Omental fat pad (tissue), 4 donors: ENCODE data around the gene UPB1. TPM values are rescaled to one million over a fixed set of nuclear protein-coding genes. Genes with fewer than 3 reads are reported as not detected.

Experiments used
- ATAC-seq: fragments of 150-250 bp; one replicate; pipeline ENCODE4 v1.9.1; 2016; ENCODE audit warnings: mild to moderate bottlenecking, moderate library complexity; ENCODE audit not compliant: low FRiP score
- DNase-seq: peaks from one replicate; pipeline ENCODE4 v3.0.0-alpha.2; 2019; ENCODE audit warnings: low spot score
- total RNA-seq, 4 donors: library from RNA; depleted of rRNA; stranded (reverse); fragments of >200 nt; gene quantifications; one replicate each; pipeline ENCODE4 v1.1.0, GENCODE V29; 2016
- TF ChIP-seq, protein P1 (sequence below), 3 donors: fragments of 450-650 bp; IDR thresholded peaks; one replicate each; pipeline ENCODE4 v1.5.1; 2016 to 2017; ENCODE audit warnings: antibody characterized with exemption in 3 of 3, mild to moderate bottlenecking in 3 of 3, moderate library complexity in 2 of 3

Gene UPB1
- total RNA-seq, 4 donors from 2014 or later: 0.13 to 1.9 TPM; not detected in 2

DNA sequence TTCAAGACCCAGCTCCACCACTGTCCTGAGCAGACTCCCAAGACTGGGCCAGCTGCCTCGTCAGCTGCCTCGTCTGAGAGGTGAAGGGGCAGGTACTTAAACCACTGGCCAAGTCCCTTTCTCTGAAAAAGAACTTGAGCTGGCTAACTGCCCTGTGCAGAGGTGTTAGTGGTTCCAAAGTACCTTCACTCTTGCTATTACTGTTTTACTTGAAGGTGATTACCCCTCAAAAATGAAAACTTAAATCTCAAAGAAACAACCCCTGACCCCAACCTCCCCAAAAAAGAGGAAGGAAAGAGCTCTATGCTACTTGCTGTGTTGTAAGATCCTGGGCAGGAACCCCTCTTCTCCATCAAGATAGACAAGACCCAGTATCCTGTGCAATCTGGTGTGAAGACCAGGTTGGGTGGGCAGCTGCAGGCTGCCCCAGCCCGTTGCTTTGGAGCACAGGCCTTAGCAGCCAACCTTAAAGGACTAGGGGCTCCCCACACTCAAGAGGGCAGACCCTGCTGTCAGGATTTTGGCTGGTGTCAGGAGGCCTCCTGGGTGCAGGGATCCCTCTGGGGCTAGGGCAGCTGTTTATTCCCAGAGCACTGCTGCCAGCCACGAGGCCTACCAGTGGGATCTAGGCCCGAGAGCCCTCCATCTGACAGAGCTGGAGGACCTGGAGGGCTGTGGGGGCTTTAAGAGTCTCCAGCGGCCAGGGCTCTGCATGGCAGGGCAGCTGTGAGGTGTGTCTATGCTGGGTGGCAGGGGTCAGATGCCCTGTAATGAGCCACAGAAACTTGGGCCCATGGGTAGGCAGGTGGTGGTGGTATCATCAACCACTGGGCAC, 46.8 kb downstream of the UPB1 start:
- ATAC-seq (no peak), DNase-seq (no peak)
- TF ChIP-seq, protein P1, sequence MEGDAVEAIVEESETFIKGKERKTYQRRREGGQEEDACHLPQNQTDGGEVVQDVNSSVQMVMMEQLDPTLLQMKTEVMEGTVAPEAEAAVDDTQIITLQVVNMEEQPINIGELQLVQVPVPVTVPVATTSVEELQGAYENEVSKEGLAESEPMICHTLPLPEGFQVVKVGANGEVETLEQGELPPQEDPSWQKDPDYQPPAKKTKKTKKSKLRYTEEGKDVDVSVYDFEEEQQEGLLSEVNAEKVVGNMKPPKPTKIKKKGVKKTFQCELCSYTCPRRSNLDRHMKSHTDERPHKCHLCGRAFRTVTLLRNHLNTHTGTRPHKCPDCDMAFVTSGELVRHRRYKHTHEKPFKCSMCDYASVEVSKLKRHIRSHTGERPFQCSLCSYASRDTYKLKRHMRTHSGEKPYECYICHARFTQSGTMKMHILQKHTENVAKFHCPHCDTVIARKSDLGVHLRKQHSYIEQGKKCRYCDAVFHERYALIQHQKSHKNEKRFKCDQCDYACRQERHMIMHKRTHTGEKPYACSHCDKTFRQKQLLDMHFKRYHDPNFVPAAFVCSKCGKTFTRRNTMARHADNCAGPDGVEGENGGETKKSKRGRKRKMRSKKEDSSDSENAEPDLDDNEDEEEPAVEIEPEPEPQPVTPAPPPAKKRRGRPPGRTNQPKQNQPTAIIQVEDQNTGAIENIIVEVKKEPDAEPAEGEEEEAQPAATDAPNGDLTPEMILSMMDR (IDR thresholded peaks at IDR 0.05): no peak

DNA sequence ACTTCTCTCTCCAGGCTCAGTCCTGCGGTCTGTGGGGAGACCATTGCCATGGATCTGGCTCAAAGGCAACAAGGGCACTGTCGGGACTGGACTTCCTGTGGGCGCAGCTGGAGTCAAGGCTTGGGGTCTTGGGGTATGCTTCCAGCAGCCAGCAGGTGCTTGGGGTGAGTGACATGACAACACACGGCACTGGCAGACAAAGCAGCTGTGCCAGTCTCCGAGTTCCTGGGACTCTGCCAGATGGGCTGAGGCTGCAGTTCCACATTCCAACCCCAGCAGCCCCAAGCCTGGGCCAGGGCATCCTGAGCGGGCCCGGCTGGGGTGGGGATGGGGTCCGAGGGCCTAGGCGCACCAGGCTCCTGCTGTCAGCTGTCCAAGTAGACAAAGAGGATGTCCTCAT, 47.5 kb downstream of the UPB1 start:
- no peak for ATAC-seq
- DNase-seq: no peak
- TF ChIP-seq, protein P1 (IDR thresholded peaks at IDR 0.05): no peak

DNA sequence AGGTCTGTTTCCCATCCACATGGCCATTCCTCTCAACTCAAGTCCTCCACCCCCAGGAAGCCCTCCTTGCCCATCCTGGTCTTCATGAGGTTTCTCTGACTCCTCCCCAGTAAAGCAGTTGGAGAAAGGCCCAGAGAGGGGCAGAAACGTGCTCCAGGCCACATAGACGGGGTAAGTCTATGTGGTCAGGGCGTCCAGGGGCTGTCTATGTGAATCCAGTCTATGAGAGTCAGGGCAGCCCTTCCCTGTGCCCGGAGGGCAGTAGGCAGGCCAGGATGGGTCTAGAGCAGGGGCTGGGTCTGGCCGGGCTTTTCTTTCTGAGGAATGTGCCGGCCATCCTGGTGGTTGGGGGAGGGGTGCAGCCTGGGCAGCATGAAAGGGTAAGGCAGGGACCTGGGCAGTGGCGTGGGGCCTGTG, 48.1 kb downstream of the UPB1 start:
- TF ChIP-seq, protein P1 (IDR thresholded peaks at IDR 0.05): no peak
- DNase-seq (no peak), ATAC-seq (no peak)

DNA sequence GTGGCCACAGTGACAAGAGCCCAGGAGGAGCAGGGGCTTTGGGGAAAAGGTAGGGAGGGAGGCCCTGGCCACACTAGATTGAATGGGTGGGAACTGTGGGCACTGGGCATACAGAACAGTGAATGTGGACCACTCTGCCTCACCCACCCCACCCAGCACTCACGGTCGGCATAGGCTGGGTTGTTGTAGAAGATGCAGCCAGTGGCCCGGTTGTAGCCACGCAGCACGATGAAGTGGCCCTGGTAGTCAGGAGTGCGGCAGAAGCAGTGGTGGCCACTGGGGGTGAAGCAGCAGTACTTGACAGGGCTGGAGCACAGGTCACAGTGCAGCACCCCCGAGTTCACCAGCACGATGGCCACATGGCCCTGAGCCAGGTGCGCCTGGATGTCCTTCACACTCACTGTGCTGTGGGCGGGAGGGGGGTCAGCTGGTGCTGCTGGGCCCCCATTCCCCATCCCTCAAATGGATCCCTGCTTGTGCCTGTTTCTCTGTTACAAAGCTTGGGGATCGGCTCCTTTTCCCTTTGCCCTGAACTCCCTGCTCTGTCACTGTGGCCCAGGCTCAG, 48.6 kb downstream of the UPB1 start:
- ATAC-seq (no peak), DNase-seq (no peak)
- TF ChIP-seq, protein P1 (IDR thresholded peaks at IDR 0.05): no peak

DNA sequence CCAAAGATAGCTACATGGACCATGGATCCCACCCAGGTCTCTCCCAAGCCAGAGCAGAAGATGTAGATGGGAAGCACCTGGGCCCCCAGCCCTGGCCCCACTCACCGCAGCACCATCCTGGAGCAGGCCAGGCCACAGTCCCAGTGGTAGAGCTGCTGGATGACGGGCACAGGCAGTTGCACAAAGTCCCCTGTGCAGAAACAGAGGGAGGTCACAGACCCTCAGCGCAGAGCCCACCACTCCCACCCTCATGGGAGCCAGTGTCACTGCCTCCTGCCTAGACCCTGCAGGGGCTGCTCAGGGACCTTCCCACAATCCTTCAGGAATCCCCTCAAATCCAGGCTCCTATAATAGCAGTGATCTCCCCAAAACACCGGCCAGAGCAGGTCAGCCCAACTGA, 53.7 kb downstream of the UPB1 start:
- TF ChIP-seq, protein P1 (IDR thresholded peaks at IDR 0.05): no peak
- ATAC-seq (no peak), DNase-seq (no peak)

DNA sequence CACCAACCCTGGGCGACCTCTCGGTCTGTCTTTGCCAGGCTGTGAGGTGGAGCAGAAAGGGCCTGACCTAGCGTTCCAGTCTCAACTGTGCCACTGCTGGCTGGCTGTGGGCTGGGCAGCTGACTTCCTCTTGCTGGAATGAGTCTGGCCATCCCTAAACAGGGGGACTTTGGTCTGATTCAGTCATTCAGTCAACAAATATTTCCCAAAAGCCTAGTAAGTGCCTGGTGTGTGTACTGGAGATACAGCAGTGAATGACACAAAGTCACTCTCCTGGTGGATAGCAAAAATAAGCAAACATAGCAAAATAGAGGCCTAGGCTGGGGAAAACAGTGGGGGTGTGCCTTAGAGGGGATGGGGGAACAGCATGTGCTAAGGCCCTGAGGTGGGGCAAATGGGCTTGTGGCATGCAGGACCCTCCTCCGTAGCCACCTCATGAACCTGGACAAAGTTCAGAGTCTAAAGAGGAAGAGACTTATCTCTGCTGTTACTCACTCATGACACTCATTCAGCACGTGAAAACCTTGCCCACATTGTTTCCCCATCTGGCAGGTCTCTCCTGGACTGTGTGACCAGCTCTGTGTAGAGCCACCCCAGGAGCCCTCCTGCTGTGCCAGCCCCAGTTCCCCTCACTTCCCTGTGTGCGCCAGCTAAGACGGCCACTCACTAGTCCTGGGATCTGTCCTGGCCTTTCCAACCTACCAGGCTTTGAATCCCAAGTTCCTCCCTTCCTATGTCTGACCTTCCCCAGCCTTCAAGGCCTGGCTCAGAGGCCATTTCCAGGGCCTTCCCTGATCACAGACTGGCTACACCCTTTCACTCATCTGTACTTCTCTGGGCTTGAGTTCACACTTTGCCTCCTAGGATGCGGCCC, 55.1 kb downstream of the UPB1 start:
- TF ChIP-seq, protein P1 (IDR thresholded peaks at IDR 0.05): no peak
- no peak for ATAC-seq
- DNase-seq: no peak
